Fibroblast of skin of abdomen (primary cell): ENCODE measurements around the gene GBGT1.
A peak's percentile ranks its signal among the peaks of the same experiment; 100 is the strongest.

Source experiments
- DNase-seq: peaks from one replicate; pipeline ENCODE4 v3.0.0-alpha.2; 2013

The GBGT1 gene

GRCh38 chr9:133125941-133126696 lies 37.6 kb downstream of the GBGT1 start:
- DNase-seq = peak; percentile 39

GRCh38 chr9:133124907-133125275 lies 38.8 kb downstream of the GBGT1 start:
- no peak for DNase-seq

- DNase-seq = no peak
Measured at GRCh38 chr9:133124123-133124906, 39.4 kb downstream of the GBGT1 start.

- DNase-seq = peak; percentile 28
Measured at GRCh38 chr9:133122935-133123611, 40.6 kb downstream of the GBGT1 start.

GRCh38 chr9:133122605-133122934 lies 41.1 kb downstream of the GBGT1 start:
- DNase-seq = no peak

- DNase-seq = no peak
Measured at GRCh38 chr9:133121915-133122550, 41.7 kb downstream of the GBGT1 start.

GRCh38 chr9:133121198-133121914 lies 42.4 kb downstream of the GBGT1 start, which contains the start of gene RALGDS:
RALGDS (minus strand) TSS chr9:133121240; CDS start chr9:133121154, 86 bp downstream.
- peak; percentile 87 for DNase-seq

GRCh38 chr9:133120501-133121197 lies 43.1 kb downstream of the GBGT1 start:
- no peak for DNase-seq

GRCh38 chr9:133119846-133120500 lies 43.7 kb downstream of the GBGT1 start:
- no peak for DNase-seq

- peak; percentile 65 for DNase-seq
Measured at GRCh38 chr9:133119103-133119845, 44.4 kb downstream of the GBGT1 start.

- DNase-seq = no peak
Measured at GRCh38 chr9:133118568-133118967, 45.1 kb downstream of the GBGT1 start.

- no peak for DNase-seq
Measured at GRCh38 chr9:133118179-133118520, 45.6 kb downstream of the GBGT1 start.

GRCh38 chr9:133117271-133118178 lies 46.2 kb downstream of the GBGT1 start:
- DNase-seq = no peak

- no peak for DNase-seq
Measured at GRCh38 chr9:133116346-133117231, 47.1 kb downstream of the GBGT1 start.

- peak; percentile 28 for DNase-seq
Measured at GRCh38 chr9:133115604-133116345, 47.9 kb downstream of the GBGT1 start.

GRCh38 chr9:133114886-133115603 lies 48.7 kb downstream of the GBGT1 start:
- no peak for DNase-seq
